H7 (cell line): ENCODE data around the gene BCAS1. TPM values are rescaled to one million over a fixed set of nuclear protein-coding genes. Genes with fewer than 3 reads are reported as not detected.

Source experiments
- DNase-seq: peaks from one replicate; pipeline ENCODE4 v3.0.0; 2012
- H3K27me3 ChIP-seq: 2 replicates; pipeline ENCODE4 v1.6.0; 2011; ENCODE audit warnings: mild to moderate bottlenecking, low read length; ENCODE audit not compliant: control insufficient read depth, insufficient read depth
- H3K36me3 ChIP-seq: replicated peaks from 2 replicates; pipeline ENCODE4 v1.5.1; 2011; ENCODE audit warnings: low read length; ENCODE audit not compliant: control insufficient read depth, insufficient read depth
- H3K4me3 ChIP-seq: 2 replicates; pipeline ENCODE4 v1.5.1; 2011; ENCODE audit warnings: low read depth, mild to moderate bottlenecking, control low read depth, low read length, moderate library complexity; ENCODE audit not compliant: insufficient read depth
- total RNA-seq: library from RNA; depleted of rRNA; stranded (reverse); fragments of >200 nt; shearing (Covaris generic); gene quantifications from 2 replicates; pipeline ENCODE4 v1.2.3, GENCODE V29; 2014

Gene BCAS1
- total RNA-seq, 1 experiment from 2014 or later, result 0.07 TPM

GRCh38 chr20:53946106-53946505 is 124.3 kb downstream of the BCAS1 start:
- no peak overlapping the region for H3K4me3 ChIP-seq
- no peak for DNase-seq
- H3K36me3 ChIP-seq, result no peaks in the 10 kb centered on the region
- H3K27me3 ChIP-seq, result no peaks in the 10 kb centered on the region

- Histone ChIP-seq H3K4me3 (no peak overlapping the region), H3K27me3 (no peaks in the 10 kb centered on the region), H3K36me3 (no peaks in the 10 kb centered on the region)
- DNase-seq, result no peak
Observed at GRCh38 chr20:53945478-53945877, 124.9 kb downstream of the BCAS1 start.

- H3K27me3 ChIP-seq, result no peaks in the 10 kb centered on the region
- DNase-seq, result no peak
- H3K36me3 ChIP-seq, result no peaks in the 10 kb centered on the region
- no peak overlapping the region for H3K4me3 ChIP-seq
Observed at GRCh38 chr20:53944796-53945195, 125.6 kb downstream of the BCAS1 start.

- peak; percentile 36 for DNase-seq
- no peak overlapping the region for H3K4me3 ChIP-seq
- no peaks in the 10 kb centered on the region for H3K27me3 ChIP-seq
- no peaks in the 10 kb centered on the region for H3K36me3 ChIP-seq
Observed at GRCh38 chr20:53943522-53944291, 126.7 kb downstream of the BCAS1 start.

- Histone ChIP-seq H3K27me3 (no peaks in the 10 kb centered on the region), H3K36me3 (no peaks in the 10 kb centered on the region), H3K4me3 (no peak overlapping the region)
- no peak for DNase-seq
Observed at GRCh38 chr20:53942973-53943372, 127.4 kb downstream of the BCAS1 start.

GRCh38 chr20:53942472-53942816 is 128.0 kb downstream of the BCAS1 start:
- H3K27me3 ChIP-seq, result no peaks in the 10 kb centered on the region
- DNase-seq, result no peak
- no peak overlapping the region for H3K4me3 ChIP-seq
- no peaks in the 10 kb centered on the region for H3K36me3 ChIP-seq

GRCh38 chr20:53941680-53942471 is 128.5 kb downstream of the BCAS1 start:
- no peaks in the 10 kb centered on the region for H3K27me3 ChIP-seq
- DNase-seq, result peak; percentile 58
- H3K4me3 ChIP-seq, result no peak overlapping the region
- H3K36me3 ChIP-seq, result no peaks in the 10 kb centered on the region

GRCh38 chr20:53940907-53941545 is 129.4 kb downstream of the BCAS1 start:
- DNase-seq, result no peak
- H3K4me3 ChIP-seq, result no peak overlapping the region; the same call in 1 of the 2 replicates

GRCh38 chr20:53940360-53940702 is 130.1 kb downstream of the BCAS1 start:
- H3K4me3 ChIP-seq, result peak overlapping the region; percentile 17; the same call in 1 of the 2 replicates
- DNase-seq, result no peak
- H3K36me3 ChIP-seq, result no peaks in the 10 kb centered on the region
- no peaks in the 10 kb centered on the region for H3K27me3 ChIP-seq

More at GRCh38 chr20:53940907-53941545, 129.4 kb downstream of the BCAS1 start:
- no peaks in the 10 kb centered on the region for H3K27me3 ChIP-seq
- no peaks in the 10 kb centered on the region for H3K36me3 ChIP-seq

GRCh38 chr20:53939572-53940359 is 130.6 kb downstream of the BCAS1 start:
- Histone ChIP-seq H3K4me3 (peak overlapping the region; percentile 17; the same call in 1 of the 2 replicates), H3K36me3 (no peaks in the 10 kb centered on the region), H3K27me3 (no peaks in the 10 kb centered on the region)
- peak; percentile 66 for DNase-seq

GRCh38 chr20:53939190-53939571 is 131.2 kb downstream of the BCAS1 start:
- Histone ChIP-seq H3K27me3 (no peaks in the 10 kb centered on the region), H3K4me3 (no peak overlapping the region), H3K36me3 (no peaks in the 10 kb centered on the region)
- no peak for DNase-seq

GRCh38 chr20:53938739-53939138 is 131.7 kb downstream of the BCAS1 start:
- no peak for DNase-seq

GRCh38 chr20:53937929-53938367 is 132.4 kb downstream of the BCAS1 start:
- Histone ChIP-seq H3K4me3 (no peak overlapping the region), H3K36me3 (no peaks in the 10 kb centered on the region), H3K27me3 (no peaks in the 10 kb centered on the region)
- DNase-seq, result no peak

More at GRCh38 chr20:53938739-53939138, 131.7 kb downstream of the BCAS1 start:
- Histone ChIP-seq H3K36me3 (no peaks in the 10 kb centered on the region), H3K4me3 (no peak overlapping the region), H3K27me3 (no peaks in the 10 kb centered on the region)

- Histone ChIP-seq H3K36me3 (no peaks in the 10 kb centered on the region), H3K4me3 (no peak overlapping the region), H3K27me3 (no peaks in the 10 kb centered on the region)
- no peak for DNase-seq
Observed at GRCh38 chr20:53937339-53937741, 133.1 kb downstream of the BCAS1 start.
